Measurements from ENCODE around the gene CCDC61.

DNA sequence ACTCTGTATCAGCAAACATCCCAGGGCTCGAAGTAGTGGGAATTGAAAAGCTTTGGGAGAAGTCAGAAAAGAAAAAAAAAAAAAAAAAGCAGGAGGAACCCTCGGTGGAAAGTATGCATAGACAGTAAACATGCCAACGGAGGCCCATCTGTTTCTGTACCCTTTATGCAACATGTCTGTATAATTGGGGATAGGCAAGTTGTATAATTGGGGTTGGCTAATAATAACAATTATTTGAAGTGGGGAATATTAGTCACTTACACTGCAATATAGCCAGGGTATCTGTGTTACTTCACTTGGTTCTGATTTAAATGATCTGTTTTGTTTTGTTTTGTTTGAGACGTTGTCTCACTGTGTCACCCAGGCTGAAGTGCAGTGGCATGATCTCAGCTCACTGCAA, 57.6 kb downstream of the CCDC61 start:
- TF ChIP-seq, protein P1, sequence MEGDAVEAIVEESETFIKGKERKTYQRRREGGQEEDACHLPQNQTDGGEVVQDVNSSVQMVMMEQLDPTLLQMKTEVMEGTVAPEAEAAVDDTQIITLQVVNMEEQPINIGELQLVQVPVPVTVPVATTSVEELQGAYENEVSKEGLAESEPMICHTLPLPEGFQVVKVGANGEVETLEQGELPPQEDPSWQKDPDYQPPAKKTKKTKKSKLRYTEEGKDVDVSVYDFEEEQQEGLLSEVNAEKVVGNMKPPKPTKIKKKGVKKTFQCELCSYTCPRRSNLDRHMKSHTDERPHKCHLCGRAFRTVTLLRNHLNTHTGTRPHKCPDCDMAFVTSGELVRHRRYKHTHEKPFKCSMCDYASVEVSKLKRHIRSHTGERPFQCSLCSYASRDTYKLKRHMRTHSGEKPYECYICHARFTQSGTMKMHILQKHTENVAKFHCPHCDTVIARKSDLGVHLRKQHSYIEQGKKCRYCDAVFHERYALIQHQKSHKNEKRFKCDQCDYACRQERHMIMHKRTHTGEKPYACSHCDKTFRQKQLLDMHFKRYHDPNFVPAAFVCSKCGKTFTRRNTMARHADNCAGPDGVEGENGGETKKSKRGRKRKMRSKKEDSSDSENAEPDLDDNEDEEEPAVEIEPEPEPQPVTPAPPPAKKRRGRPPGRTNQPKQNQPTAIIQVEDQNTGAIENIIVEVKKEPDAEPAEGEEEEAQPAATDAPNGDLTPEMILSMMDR (IDR thresholded peaks at IDR 0.05), result no peak
- no peak for TF ChIP-seq POLR2A (IDR thresholded peaks at IDR 0.05)

All from body of pancreas (tissue), 4 donors.